Activated T-cell treated with anti-CD3 and anti-CD28 coated beads, Interleukin-2, amount 50 U/mL, for 4 hours (primary cell): ENCODE data around the gene ZMYND12. TPM values are rescaled to one million over a fixed set of nuclear protein-coding genes. Genes with fewer than 3 reads are reported as not detected.
A peak's percentile ranks its signal among the peaks of the same experiment; 100 is the strongest.
"Not testable (repeated sequence)": the region's sequence is repeated elsewhere in the genome, so short reads cannot be mapped to it uniquely, and the experiment has no call there.

ENCODE experiments used
- ATAC-seq, 2 donors: fragments of 200-7000 bp; cut with Tn5 transposase; one replicate each; pipeline ENCODE4 v1.10.0; 2021
- DNase-seq: peaks from one replicate; pipeline ENCODE4 v3.0.0-alpha.2; 2020
- H3K27me3 Mint-ChIP-seq: one replicate; pipeline ENCODE4 v1.8.0; 2021; ENCODE audit warnings: low read depth, mixed read lengths
- H3K36me3 Mint-ChIP-seq: one replicate; pipeline ENCODE4 v1.8.0; 2022; ENCODE audit warnings: mixed read lengths; ENCODE audit not compliant: insufficient read depth
- H3K4me1 Mint-ChIP-seq: one replicate; pipeline ENCODE4 v1.8.0; 2021; ENCODE audit warnings: low read depth, mixed read lengths
- H3K4me3 Mint-ChIP-seq: one replicate; pipeline ENCODE4 v1.8.0; 2021; ENCODE audit warnings: mild to moderate bottlenecking, moderate library complexity, mixed read lengths
- H3K9me3 Mint-ChIP-seq: one replicate; pipeline ENCODE4 v1.8.0; 2021; ENCODE audit warnings: mixed read lengths
- total RNA-seq, 3 donors: library from RNA; stranded (reverse); gene quantifications; one replicate each; pipeline ENCODE4 v1.2.1, GENCODE V29; 2021

ZMYND12 gene
- under 1 TPM in 2 of 3 donors, not detected in 1; 0.11 to 0.28 TPM for total RNA-seq

- H3K36me3 Mint-ChIP-seq = peaks cover 26% of the 10 kb centered on the region
Measured at GRCh38 chr1:42456010-42456753, at the start of gene ZMYND12, which contains the start of gene PPCS. TSS of gene ZMYND12 (minus strand) at chr1:42456022. CDS start at chr1:42455997, 25 bp downstream. TSS of gene PPCS (plus strand) at chr1:42456543. CDS start at chr1:42456566, 23 bp downstream.

DNA sequence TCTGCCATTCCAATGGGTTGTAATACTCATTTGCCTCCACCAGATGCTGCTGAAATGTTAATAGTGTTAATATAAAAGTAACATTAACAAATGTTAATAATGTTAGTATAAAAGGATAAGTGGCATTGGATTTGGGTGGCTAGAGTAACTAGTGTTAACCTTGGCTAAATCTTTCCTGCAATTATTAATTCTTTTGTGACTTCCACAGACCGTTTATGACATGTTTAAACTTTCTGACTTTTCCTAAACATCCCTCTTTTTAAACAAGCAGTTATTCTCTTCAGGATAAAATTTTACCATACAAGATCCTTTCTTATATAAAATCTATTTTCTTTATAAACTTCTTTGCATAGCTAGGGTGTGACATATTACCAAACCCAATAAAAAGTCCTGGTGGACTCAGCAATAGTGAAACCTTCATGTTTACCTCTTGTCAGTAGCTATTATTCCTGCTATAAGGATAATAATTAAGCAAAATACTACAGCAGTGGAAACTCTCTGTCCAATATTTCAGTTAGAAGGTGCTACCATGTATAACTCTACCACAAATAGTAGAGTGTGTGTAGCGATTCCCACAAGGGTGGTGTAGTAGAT is 48.8 kb upstream of the ZMYND12 start:
- ATAC-seq (no peak), DNase-seq (no peak)
- H3K27me3 Mint-ChIP-seq = no peaks in the 10 kb centered on the region
- no peak overlapping the region for H3K4me3 Mint-ChIP-seq
- peaks cover 15% of the 10 kb centered on the region for H3K9me3 Mint-ChIP-seq
- H3K4me1 Mint-ChIP-seq = no peaks in the 10 kb centered on the region
- H3K36me3 Mint-ChIP-seq = peaks cover 13% of the 10 kb centered on the region

More at GRCh38 chr1:42456010-42456753, at the start of gene ZMYND12, which contains the start of gene PPCS:
- ATAC-seq (peak; percentile 93 to 94), DNase-seq (peak; percentile 91)
- H3K27me3 Mint-ChIP-seq = no peaks in the 10 kb centered on the region
- H3K4me3 Mint-ChIP-seq = peak within 1 kb of the TSS; percentile 92
- no peaks in the 10 kb centered on the region for H3K9me3 Mint-ChIP-seq
- peaks cover 43% of the 10 kb centered on the region for H3K4me1 Mint-ChIP-seq

- Mint-ChIP-seq H3K36me3 (peaks cover 10% of the 10 kb centered on the region), H3K9me3 (peaks cover 15% of the 10 kb centered on the region)
- not testable (repeated sequence) for H3K27me3 Mint-ChIP-seq, DNase-seq, H3K4me3 Mint-ChIP-seq, H3K4me1 Mint-ChIP-seq, ATAC-seq
Measured at GRCh38 chr1:42502031-42502430, 46.2 kb upstream of the ZMYND12 start.

- H3K27me3 Mint-ChIP-seq = no peaks in the 10 kb centered on the region
- DNase-seq = no peak
Measured at GRCh38 chr1:42490237-42490636, 34.4 kb upstream of the ZMYND12 start.

DNA sequence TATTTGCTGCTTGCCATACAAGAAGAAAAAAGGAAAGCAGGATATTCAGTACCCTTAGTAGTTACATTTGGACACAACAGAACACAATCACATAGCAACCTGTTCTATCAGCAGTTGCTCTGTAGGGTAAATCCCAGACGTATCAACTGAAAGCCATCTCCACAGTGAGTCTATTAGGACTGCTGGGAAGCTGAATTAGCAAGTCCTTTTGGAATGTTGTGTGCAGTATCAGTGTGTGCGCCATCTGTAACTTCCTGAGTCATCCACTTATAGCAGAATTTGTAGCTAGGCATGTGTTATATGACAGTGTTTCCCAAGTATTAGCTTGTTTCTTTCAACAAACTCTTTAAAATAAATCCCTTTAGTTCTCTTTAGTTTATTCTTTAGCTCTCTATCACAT is 28.6 kb upstream of the ZMYND12 start:
- Mint-ChIP-seq H3K36me3 (peaks cover 12% of the 10 kb centered on the region), H3K27me3 (no peaks in the 10 kb centered on the region), H3K9me3 (no peaks in the 10 kb centered on the region), H3K4me1 (no peaks in the 10 kb centered on the region), H3K4me3 (no peak overlapping the region)
- DNase-seq (no peak), ATAC-seq (no peak)

More at GRCh38 chr1:42490237-42490636, 34.4 kb upstream of the ZMYND12 start:
- no peak for ATAC-seq
- no peaks in the 10 kb centered on the region for H3K4me1 Mint-ChIP-seq
- H3K9me3 Mint-ChIP-seq = no peaks in the 10 kb centered on the region
- H3K36me3 Mint-ChIP-seq = peaks cover 12% of the 10 kb centered on the region
- H3K4me3 Mint-ChIP-seq = no peak overlapping the region

- Mint-ChIP-seq H3K4me3 (no peak overlapping the region), H3K36me3 (peaks cover 12% of the 10 kb centered on the region), H3K4me1 (no peaks in the 10 kb centered on the region), H3K27me3 (no peaks in the 10 kb centered on the region), H3K9me3 (no peaks in the 10 kb centered on the region)
- ATAC-seq (no peak), DNase-seq (no peak)
Measured at GRCh38 chr1:42482635-42483153, 26.9 kb upstream of the ZMYND12 start.

- no peak for ATAC-seq
- H3K9me3 Mint-ChIP-seq = no peaks in the 10 kb centered on the region
- peaks cover 13% of the 10 kb centered on the region for H3K36me3 Mint-ChIP-seq
- no peak for DNase-seq
- no peaks in the 10 kb centered on the region for H3K4me1 Mint-ChIP-seq
- H3K4me3 Mint-ChIP-seq = no peak overlapping the region
- H3K27me3 Mint-ChIP-seq = no peaks in the 10 kb centered on the region
Measured at GRCh38 chr1:42480921-42481320, 25.1 kb upstream of the ZMYND12 start.

GRCh38 chr1:42479621-42480020 is 23.8 kb upstream of the ZMYND12 start:
- ATAC-seq (peak in 1 of 2 donors; percentile 48), DNase-seq (no peak)
- Mint-ChIP-seq H3K9me3 (no peaks in the 10 kb centered on the region), H3K4me1 (no peaks in the 10 kb centered on the region), H3K36me3 (peaks cover 9% of the 10 kb centered on the region), H3K27me3 (no peaks in the 10 kb centered on the region), H3K4me3 (no peak overlapping the region)

DNA sequence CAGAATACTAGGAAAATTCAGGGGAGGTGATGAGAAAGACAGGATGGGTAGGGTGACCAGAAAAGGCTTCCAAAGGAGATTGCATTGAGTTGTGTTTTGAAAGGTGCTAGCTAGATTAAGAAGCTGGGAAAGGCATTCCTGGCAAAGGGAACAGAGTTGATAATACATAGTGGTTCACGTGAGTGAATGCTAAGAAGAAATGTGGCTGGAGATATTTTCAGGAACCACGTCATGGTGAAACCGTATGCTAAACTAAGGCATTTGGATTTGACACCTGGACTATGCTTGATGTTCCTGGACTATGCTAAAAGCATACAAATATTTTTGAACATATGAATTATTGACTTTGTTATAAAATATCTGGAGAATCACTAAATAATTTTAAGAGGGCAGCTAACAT is 22.0 kb upstream of the ZMYND12 start:
- peaks cover 8% of the 10 kb centered on the region for H3K36me3 Mint-ChIP-seq
- no peak overlapping the region for H3K4me3 Mint-ChIP-seq
- no peak for ATAC-seq
- DNase-seq = no peak
- H3K27me3 Mint-ChIP-seq = no peaks in the 10 kb centered on the region
- no peaks in the 10 kb centered on the region for H3K9me3 Mint-ChIP-seq
- no peaks in the 10 kb centered on the region for H3K4me1 Mint-ChIP-seq

DNA sequence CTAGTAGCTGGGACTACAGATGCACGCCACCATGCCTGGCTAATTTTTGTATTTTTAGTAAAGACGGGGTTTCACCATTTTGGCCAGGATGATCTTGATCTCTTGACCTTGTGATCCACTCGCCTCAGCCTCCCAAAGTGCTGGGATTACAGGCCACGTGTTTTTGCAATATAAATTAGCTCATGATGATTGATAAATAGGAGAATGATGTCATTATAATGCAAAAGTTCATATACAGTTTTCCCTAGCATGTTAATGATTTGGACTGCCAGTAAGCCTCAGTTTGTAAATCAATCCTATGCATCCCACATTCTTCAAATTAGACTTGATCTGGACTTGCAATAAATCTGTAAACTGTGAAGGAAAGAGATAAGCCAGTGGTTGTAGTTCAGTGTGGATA is 21.5 kb upstream of the ZMYND12 start:
- not testable (repeated sequence) for H3K4me3 Mint-ChIP-seq, H3K36me3 Mint-ChIP-seq, H3K9me3 Mint-ChIP-seq, H3K4me1 Mint-ChIP-seq, H3K27me3 Mint-ChIP-seq, DNase-seq, ATAC-seq

DNA sequence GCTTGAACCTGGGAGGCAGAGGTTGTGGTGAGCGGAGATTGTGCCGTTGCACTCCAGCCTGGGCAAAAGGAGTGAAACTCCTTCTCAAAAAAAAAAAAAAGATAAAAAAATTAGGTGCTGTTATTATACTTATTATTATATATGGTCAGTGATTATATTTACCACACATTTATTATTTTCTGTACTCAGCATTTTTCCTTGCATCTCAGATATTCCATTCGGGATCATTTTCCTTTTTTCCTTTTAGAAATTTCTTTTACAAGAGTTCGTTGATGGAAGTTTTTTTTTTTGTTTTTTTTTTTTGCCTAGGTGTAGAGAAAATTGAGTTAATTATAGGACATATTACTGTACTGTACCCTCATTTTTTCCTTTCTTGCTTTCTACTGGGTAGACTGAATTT is 20.8 kb upstream of the ZMYND12 start:
- DNase-seq = no peak
- Mint-ChIP-seq H3K27me3 (no peaks in the 10 kb centered on the region), H3K4me3 (no peak overlapping the region), H3K36me3 (peaks cover 6% of the 10 kb centered on the region), H3K9me3 (no peaks in the 10 kb centered on the region), H3K4me1 (no peaks in the 10 kb centered on the region)
- no peak for ATAC-seq

- no peak overlapping the region for H3K4me3 Mint-ChIP-seq
- peaks cover 3% of the 10 kb centered on the region for H3K36me3 Mint-ChIP-seq
- no peak for DNase-seq
- no peaks in the 10 kb centered on the region for H3K27me3 Mint-ChIP-seq
- H3K4me1 Mint-ChIP-seq = no peaks in the 10 kb centered on the region
- H3K9me3 Mint-ChIP-seq = no peaks in the 10 kb centered on the region
- ATAC-seq = no peak
Measured at GRCh38 chr1:42469727-42470126, 13.9 kb upstream of the ZMYND12 start.

DNA sequence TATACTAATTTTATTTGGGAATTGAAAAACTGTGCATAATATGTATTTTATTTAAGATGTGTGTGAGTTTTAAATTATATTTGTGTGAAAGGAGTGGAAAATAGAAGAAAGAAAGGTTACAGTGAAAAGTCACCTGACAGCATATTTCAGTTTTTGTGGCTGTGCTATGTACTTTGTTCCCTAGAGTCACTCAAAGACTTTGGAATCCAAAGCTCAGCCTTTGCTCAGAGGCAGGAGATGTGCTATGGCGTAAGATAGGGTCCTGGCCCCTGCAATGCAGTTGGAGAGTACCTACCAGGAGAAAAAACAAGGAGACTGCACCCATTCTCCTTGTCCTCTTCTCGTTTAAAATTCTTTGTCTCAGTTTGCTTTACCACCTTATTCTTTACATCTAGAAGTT is 10.2 kb upstream of the ZMYND12 start:
- no peak for ATAC-seq
- Mint-ChIP-seq H3K36me3 (peaks cover 3% of the 10 kb centered on the region), H3K27me3 (no peaks in the 10 kb centered on the region), H3K4me3 (no peak overlapping the region), H3K4me1 (peaks cover 18% of the 10 kb centered on the region), H3K9me3 (no peaks in the 10 kb centered on the region)
- no peak for DNase-seq

DNA sequence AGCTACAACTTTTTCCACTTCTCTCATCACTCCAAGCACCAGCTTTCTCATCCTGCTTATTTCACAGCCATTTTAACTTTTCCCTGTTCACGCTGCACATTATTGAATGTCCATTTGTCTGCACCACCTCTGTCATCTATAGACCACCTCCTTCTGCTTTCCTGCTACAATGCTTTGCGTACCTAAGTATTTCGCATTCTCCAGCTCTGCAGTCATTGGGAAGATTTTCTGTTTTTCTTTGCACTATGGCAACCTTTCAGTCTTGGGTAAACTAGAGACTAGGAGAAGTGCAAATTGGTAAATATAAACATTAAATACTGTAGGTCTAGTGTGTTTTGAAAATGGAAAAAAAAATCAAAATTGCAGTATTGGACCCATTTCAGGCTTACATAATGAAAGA is 8.1 kb upstream of the ZMYND12 start:
- Mint-ChIP-seq H3K27me3 (no peaks in the 10 kb centered on the region), H3K36me3 (peaks cover 14% of the 10 kb centered on the region), H3K4me1 (peaks cover 31% of the 10 kb centered on the region), H3K4me3 (peak overlapping the region; percentile 84), H3K9me3 (no peaks in the 10 kb centered on the region)
- ATAC-seq = no peak
- no peak for DNase-seq
